Ectodermal cell (in vitro differentiated cells): ENCODE data around the gene KIF13A.

ENCODE experiments used
- H3K27ac ChIP-seq: 2 replicates; pipeline ENCODE4 v1.7.0; 2013; ENCODE audit warnings: mild to moderate bottlenecking, low read depth, low read length; ENCODE audit not compliant: insufficient read depth, poor library complexity, severe bottlenecking
- H3K27me3 ChIP-seq: 2 replicates; pipeline ENCODE4 v1.7.0; 2013; ENCODE audit warnings: mild to moderate bottlenecking, low read length; ENCODE audit not compliant: insufficient read depth, control insufficient read depth, poor library complexity, severe bottlenecking
- H3K36me3 ChIP-seq: one replicate; pipeline ENCODE4 v1.7.0; 2013; ENCODE audit warnings: low read length; ENCODE audit not compliant: control insufficient read depth, insufficient read depth
- H3K4me1 ChIP-seq: one replicate; pipeline ENCODE4 v1.7.0; 2013; ENCODE audit warnings: low read length; ENCODE audit not compliant: control insufficient read depth, insufficient read depth
- H3K4me3 ChIP-seq: 2 replicates; pipeline ENCODE4 v1.7.0; 2013; ENCODE audit warnings: low read depth, low read length, control low read depth; ENCODE audit not compliant: insufficient read depth
- H3K9me3 ChIP-seq: 2 replicates; pipeline ENCODE4 v1.7.0; 2013; ENCODE audit warnings: mild to moderate bottlenecking, low read length, moderate library complexity; ENCODE audit not compliant: control insufficient read depth
- whole genome bisulfite sequencing, 2 experiments: methylation state at CpG; one replicate each; pipeline ENCODE4 v1.1.7; 2013; ENCODE audit warnings: missing lambda C conversion rate in 2 of 2; 5-methylcytosine and 5-hydroxymethylcytosine counted together

KIF13A gene

GRCh38 chr6:17877895-17878440 lies 109.5 kb downstream of the KIF13A start:
- WGBS, 2 experiments: 96 to 98% methylated on average over 1 to 3 of the region's 3 CpGs
- H3K27ac ChIP-seq: no peak overlapping the region
- no peaks in the 10 kb centered on the region for H3K36me3 ChIP-seq
- no peak overlapping the region for H3K4me3 ChIP-seq
- no peaks in the 10 kb centered on the region for H3K27me3 ChIP-seq
- no peaks in the 10 kb centered on the region for H3K4me1 ChIP-seq
- H3K9me3 ChIP-seq: no peaks in the 10 kb centered on the region

DNA sequence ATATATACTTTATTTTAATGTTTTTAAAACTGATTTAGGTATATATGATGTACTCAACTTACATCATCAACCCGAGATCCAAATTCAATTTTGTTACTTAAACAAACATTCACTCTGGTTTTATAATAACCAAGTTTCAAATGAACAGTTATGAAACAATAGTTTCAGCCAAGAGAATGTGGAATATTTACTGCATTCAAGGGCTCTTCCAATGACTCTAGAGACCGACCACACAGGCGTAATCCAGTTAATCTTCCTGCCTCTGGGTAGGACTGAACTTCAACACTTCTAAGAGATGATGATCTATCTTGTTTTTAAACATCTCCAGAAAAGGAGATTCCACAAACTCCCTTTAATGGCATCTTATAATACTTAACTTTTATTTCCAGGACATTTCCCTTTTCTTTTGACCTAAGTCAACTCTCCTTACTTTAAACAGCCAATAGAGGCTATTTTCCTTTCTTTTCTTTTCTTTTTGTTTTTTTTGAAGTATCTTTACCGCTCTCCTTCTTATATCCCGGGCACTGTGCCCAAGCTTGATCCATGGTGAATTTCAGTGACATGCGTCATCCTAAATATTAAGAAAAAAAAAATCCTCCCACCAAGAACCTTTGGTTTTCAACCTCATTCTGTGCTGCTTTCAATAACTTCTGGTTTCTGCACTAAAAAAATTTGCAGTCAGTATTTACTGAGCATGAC lies 110.1 kb downstream of the KIF13A start:
- no peaks in the 10 kb centered on the region for H3K4me1 ChIP-seq
- WGBS, 2 experiments: 97% methylated on average over 5 to 6 of the region's 6 CpGs
- H3K36me3 ChIP-seq: no peaks in the 10 kb centered on the region
- H3K27ac ChIP-seq: no peak overlapping the region
- H3K9me3 ChIP-seq: no peaks in the 10 kb centered on the region
- no peak overlapping the region for H3K4me3 ChIP-seq
- no peaks in the 10 kb centered on the region for H3K27me3 ChIP-seq

DNA sequence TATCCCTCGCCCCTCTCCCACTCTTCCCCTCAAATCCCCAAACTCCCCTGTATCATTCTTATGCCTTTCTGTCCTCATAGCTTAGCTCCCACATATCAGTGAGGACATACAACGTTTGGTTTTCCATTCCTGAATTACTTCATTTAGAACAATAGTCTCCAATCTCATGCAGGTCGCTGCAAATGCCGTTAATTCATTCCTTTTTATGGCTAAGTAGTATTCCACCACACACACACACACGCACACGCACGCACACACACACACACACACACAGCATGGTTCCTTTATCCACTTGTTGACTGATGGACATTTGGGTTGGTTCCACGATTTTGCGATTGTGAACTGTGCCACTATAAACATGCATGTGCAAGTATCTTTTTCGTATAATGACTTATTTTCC lies 112.7 kb downstream of the KIF13A start:
- H3K27me3 ChIP-seq: no peaks in the 10 kb centered on the region
- no peak overlapping the region for H3K4me3 ChIP-seq
- H3K9me3 ChIP-seq: no peaks in the 10 kb centered on the region
- no peaks in the 10 kb centered on the region for H3K4me1 ChIP-seq
- no peaks in the 10 kb centered on the region for H3K36me3 ChIP-seq
- no peak overlapping the region for H3K27ac ChIP-seq
- 71 to 78% methylated on average over 10 of the region's 10 CpGs for WGBS, 2 experiments

DNA sequence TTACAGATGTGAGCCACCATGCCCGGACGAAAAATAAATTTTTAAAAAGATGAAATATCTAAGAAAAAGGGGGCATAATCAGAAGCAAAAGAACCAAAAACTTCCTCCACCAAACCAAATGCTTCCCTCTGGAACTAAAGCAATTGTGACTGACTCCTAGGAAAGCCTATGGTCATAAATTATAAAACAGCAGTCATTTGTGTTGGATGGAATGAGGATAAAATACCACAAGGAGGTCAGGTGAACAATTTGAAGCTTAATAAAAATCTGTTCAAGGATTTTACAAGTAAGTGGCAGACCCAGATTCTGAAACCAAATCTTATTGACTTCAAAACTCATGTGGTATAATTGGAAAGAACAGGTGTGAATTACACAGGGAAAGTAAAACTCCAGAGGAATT lies 114.5 kb downstream of the KIF13A start:
- Histone ChIP-seq H3K4me3 (no peak overlapping the region), H3K36me3 (no peaks in the 10 kb centered on the region), H3K4me1 (no peaks in the 10 kb centered on the region), H3K27ac (no peak overlapping the region), H3K27me3 (no peaks in the 10 kb centered on the region), H3K9me3 (no peaks in the 10 kb centered on the region)
- 100% methylated on average over 1 to 2 of the region's 2 CpGs for WGBS, 2 experiments

- no peaks in the 10 kb centered on the region for H3K4me1 ChIP-seq
- H3K9me3 ChIP-seq: no peaks in the 10 kb centered on the region
- H3K36me3 ChIP-seq: no peaks in the 10 kb centered on the region
- no peaks in the 10 kb centered on the region for H3K27me3 ChIP-seq
- no peak overlapping the region for H3K4me3 ChIP-seq
- 82 to 97% methylated on average over 2 to 3 of the region's 3 CpGs for WGBS, 2 experiments
- H3K27ac ChIP-seq: no peak overlapping the region
Measured at GRCh38 chr6:17871836-17872235, 115.6 kb downstream of the KIF13A start.

DNA sequence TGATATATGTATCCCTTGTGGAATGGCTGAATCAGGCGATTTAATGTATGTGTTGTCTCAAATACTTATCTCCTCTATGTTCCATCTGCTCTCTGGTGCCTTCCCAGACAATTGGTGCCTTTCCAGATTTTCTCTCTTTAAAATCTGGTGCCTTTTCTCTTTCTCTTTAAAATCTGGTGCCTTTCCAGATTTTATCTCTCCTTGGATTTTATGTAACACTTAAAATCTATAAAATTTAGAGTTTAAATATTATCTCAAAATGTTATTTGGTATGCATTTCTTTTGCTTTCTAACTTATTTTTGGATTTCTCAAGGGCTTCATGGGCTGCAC lies 116.3 kb downstream of the KIF13A start:
- no peaks in the 10 kb centered on the region for H3K9me3 ChIP-seq
- H3K4me1 ChIP-seq: no peaks in the 10 kb centered on the region
- no peaks in the 10 kb centered on the region for H3K36me3 ChIP-seq
- H3K27ac ChIP-seq: no peak overlapping the region
- WGBS, 2 experiments: 94 to 100% methylated on average over 1 of the region's 1 CpG
- no peak overlapping the region for H3K4me3 ChIP-seq
- no peaks in the 10 kb centered on the region for H3K27me3 ChIP-seq

GRCh38 chr6:17870300-17871188 lies 116.9 kb downstream of the KIF13A start:
- Histone ChIP-seq H3K27me3 (no peaks in the 10 kb centered on the region), H3K4me1 (no peaks in the 10 kb centered on the region), H3K4me3 (no peak overlapping the region), H3K36me3 (no peaks in the 10 kb centered on the region), H3K27ac (no peak overlapping the region), H3K9me3 (no peaks in the 10 kb centered on the region)
- 81 to 88% methylated on average over 5 of the region's 5 CpGs for WGBS, 2 experiments

DNA sequence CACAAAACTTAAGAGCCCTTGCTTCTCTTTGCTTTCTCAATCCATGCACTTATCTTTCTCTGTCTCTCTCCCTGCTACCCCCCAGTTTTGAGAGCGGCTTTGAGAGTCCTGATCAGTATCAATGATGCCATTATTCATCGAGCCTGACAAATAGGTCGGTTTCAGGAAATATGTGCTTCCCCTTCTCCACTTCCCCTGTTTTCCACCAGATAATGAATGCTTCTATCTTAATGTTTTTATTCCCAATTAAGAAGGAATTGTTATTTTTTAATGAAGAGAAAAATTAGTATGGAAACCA lies 117.7 kb downstream of the KIF13A start:
- Histone ChIP-seq H3K27ac (no peak overlapping the region), H3K36me3 (no peaks in the 10 kb centered on the region), H3K9me3 (no peaks in the 10 kb centered on the region), H3K4me3 (no peak overlapping the region), H3K27me3 (no peaks in the 10 kb centered on the region), H3K4me1 (no peaks in the 10 kb centered on the region)
- WGBS, 2 experiments: 83 to 96% methylated on average over 3 of the region's 3 CpGs

GRCh38 chr6:17869010-17869752 lies 118.3 kb downstream of the KIF13A start:
- no peaks in the 10 kb centered on the region for H3K9me3 ChIP-seq
- H3K4me1 ChIP-seq: no peaks in the 10 kb centered on the region
- H3K27me3 ChIP-seq: no peaks in the 10 kb centered on the region
- H3K4me3 ChIP-seq: no peak overlapping the region
- 90 to 91% methylated on average over 6 of the region's 6 CpGs for WGBS, 2 experiments
- H3K27ac ChIP-seq: no peak overlapping the region
- no peaks in the 10 kb centered on the region for H3K36me3 ChIP-seq

DNA sequence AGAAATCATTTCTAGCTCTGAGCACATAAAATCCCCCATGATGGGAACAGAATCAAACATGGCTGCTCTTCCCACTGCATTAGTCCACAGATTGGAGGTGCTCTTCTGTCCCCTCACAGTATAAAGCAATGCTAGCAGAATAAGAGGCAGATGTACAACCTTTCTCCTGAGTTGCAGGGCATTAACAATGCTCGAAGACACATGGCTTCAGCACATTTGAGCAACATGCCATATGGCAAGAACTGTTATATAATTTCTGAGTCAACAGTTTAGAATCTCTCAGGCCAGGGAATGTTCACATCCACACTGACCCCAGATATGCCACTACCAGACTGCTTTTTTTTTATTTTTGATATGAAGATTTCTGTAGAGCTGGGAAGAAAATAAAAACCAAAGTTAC lies 119.6 kb downstream of the KIF13A start:
- H3K27ac ChIP-seq: no peak overlapping the region
- H3K4me1 ChIP-seq: no peaks in the 10 kb centered on the region
- no peaks in the 10 kb centered on the region for H3K27me3 ChIP-seq
- H3K4me3 ChIP-seq: no peak overlapping the region
- H3K9me3 ChIP-seq: no peaks in the 10 kb centered on the region
- H3K36me3 ChIP-seq: no peaks in the 10 kb centered on the region
- 93 to 94% methylated on average over 1 of the region's 1 CpG for WGBS, 2 experiments
